Activated CD4-positive, alpha-beta T cell treated with anti-CD3 and anti-CD28 coated beads, Interleukin-2, Interleukin-4, amounts not matched to agents 100 ng/mL and 50 ng/mL, durations not matched to agents 16 hours and 8 hours (primary cell): ENCODE measurements around the gene CRK.
A peak's percentile ranks its signal among the peaks of the same experiment; 100 is the strongest.
"Not testable (repeated sequence)": the region's sequence is repeated elsewhere in the genome, so short reads cannot be mapped to it uniquely, and the experiment has no call there.

Experiments
- DNase-seq: peaks from one replicate; pipeline ENCODE4 v3.0.0-alpha.2; 2020; ENCODE audit warnings: low spot score

CRK gene

DNA sequence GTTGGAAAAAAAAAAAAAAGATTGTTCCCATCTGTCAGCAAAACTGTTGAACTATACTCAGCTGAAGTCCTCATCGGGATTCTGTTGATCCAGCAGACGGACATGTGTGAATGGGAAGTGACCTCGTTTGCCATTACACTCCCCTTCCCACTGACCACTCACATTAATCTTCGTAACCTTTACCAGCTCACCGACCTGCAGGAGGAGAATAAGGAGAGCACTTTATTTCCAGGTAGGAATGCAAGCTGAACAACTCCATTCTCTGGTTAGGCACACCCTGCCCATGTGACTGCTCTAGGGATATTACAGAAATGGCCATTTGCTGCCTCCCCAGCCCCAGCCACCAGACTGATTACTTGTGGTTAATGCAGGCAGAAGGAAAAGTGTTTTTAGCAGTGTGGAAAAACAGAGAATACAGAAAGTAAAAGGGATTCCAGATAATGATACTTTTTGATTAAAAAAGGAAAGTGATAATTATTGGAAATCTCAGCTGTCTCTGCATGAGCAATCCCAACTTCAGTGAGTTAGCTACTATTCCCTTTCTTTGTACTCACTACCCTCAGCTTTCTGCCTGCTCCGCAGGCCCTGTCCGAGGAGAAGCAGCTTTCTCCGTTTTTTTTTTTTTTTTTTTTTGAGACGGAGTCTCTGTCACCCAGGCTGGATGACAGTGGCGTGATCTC lies 32.4 kb downstream of the CRK start:
- no peak for DNase-seq

DNA sequence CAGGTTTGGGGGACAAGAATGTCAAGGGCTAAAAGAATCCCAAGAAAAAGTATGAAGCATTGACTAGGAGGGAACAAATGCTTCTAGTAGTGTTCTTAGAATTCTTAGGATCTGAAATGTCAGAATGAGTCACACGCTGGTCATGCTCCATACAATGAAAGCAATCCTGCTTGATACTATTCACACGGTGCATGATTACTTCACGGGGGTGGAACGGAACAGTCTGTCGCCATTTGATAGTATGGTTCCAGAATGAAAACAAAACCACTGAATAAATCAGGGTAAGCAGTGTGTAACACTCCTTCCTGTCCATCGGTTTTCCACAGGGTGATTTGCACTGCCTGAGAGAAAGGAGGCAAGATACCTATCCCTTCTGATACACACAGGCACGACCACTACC lies 33.1 kb downstream of the CRK start:
- no peak for DNase-seq

DNA sequence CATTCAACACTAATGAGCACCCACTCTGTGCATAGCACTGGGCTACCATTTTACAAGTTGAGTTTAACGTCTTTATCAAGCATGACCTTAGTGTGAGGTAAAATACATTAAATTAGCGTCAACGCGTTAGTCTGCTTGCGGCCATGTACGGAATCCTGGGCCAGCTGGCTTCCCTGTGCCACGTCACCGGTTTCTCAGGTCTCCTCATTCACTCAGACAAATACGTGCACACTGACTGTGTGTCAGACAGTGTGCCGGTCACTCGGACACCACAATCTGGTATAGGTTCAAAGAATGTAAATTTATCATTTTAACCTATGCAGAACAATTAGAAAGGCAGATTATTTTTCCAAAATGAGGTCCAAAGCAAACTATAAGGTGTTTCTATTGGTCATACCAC lies 34.6 kb downstream of the CRK start:
- no peak for DNase-seq

DNA sequence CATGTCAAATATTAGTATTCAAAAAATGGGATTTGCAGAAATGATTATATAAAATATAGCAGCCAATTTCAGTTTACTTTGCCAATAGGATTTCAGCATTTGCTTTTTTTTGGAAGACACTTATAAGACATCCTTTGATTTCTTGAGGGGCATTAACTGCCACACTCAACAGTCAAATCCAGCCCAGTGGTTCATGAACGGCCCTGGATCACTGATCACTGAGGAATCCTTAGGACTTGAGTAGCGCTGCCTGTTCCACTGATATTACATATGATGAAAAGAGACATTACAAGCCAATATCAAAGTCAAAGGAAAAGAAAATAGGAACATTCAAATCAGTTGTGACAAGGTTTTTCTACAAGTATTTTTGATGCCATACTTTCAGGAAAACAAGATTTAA lies 35.1 kb downstream of the CRK start:
- no peak for DNase-seq

DNA sequence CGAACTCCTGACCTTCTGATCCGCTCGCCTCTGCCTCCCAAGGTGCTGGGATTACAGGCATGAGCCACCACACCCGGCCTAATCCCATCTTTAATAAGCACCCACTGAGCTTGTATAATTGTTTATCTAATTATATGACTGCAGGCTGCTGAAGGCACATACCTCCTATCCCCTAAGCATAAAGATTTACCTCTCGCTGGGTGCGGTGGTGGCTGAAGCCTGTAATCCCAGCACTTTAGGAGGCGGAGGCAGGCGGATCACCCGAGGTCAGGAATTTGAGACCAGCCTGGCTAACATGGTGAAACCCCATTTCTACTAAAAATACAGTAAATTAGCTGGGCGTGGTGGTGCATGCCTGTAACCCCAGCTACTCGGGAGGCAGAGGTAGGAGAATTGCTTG lies 35.9 kb downstream of the CRK start:
- no peak for DNase-seq

DNA sequence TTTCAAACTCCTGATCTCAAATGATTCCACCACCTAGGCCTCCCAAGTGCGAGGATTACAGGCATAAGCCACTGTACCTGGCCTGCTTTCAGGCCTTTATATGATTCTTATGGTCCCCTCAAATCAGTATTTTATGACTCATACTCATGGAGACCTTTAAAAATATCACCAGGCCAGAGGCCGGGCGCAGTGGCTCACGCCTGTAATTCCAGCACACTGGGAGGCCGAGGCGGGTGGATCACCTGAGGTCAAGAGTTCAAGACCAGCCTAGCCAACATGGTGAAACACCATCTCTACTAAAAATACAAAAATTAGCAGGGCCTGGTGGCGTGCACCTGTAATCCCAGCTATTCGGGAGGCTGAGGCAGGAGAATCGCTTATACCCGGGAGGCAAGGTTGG lies 37.6 kb downstream of the CRK start:
- DNase-seq, result not testable (repeated sequence)

DNA sequence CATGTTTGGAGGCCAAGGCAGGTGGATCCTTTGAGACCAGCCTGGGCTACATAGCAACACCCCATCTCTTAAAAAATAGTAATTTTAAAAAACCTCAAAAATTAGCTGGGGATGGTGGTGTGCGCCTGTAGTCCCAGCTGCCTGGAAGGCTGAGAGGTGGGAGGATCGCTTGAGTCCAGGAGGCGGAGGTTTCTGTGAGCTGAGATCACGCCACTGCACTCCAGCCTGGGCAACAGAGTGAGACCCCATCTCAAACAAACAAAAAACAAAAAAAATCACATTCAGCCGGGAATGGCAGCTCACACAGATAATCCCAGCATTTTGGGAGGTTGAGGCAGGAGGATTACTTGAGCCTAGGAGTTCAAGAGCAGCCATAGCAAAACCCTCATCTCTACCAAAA lies 39.6 kb downstream of the CRK start:
- DNase-seq, result no peak

DNA sequence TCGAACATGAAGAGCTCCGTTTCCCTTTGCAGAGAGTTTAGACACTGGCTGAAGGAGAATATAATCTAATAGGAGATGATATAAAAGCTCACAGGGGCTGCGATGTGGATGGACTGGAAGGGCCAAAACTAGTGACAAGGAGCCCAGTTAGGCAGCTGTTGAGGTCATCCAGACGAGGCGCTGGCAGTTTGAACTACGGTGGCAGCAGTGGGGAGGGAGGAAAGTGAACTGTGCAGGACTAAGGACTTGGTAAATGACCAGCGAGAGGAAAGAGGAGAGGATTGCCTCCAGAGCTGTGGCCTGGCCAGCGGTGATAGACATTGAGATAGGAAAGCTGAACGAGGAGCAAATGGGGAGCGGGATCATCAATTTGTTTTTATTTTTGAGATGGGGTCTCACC lies 41.4 kb downstream of the CRK start:
- DNase-seq, result no peak

DNA sequence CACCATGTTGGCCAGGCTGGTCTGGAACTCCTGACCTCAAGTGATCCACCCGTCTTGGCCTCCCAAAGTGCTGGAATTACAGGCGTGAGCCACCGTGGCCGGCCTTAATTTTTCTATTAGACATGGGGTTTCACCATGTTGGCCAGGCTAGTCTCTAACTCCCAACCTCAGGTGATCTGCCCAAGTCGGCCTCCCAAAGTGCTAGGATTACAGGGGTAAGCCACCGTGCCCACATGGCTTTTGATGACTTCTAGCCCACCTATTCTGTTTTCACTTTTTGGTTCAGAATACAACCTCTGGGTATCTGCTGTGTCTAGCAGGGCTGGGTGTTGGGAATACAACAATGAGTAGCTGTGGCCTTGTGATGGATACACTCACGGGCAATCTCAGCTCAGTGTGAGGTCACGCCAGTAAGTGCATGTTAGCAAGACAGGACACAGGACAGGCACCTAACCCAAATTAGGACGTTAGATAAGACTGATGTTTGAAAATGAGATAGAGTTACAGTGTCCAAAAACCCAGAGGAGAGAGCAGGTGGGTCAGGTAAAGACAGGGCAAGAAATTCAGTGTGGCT lies 41.9 kb downstream of the CRK start:
- DNase-seq, result no peak

DNA sequence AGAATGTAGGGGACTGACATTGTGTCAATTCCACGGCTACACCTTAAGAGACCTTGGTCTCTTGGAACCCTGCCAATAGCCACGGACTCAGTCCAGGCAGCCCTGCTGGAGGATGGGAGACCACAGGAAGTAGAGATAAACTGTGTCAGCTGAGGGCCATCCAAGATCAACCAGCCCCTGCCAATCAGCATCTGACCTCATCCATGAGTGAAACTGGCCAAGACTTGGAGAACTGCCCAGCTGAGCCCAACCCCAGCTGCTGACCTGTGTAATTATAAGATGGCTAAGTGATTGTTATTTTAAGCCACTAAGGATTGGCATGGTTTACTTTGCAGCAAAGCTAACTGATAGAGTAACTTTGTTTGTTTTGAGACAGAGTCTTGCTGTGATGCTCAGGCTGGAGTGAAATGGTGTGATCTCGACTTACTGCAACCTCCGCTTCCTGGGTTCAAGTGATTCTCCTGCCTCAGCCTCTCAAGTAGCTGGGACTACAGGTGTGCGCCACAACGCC lies 42.7 kb downstream of the CRK start:
- no peak for DNase-seq

DNA sequence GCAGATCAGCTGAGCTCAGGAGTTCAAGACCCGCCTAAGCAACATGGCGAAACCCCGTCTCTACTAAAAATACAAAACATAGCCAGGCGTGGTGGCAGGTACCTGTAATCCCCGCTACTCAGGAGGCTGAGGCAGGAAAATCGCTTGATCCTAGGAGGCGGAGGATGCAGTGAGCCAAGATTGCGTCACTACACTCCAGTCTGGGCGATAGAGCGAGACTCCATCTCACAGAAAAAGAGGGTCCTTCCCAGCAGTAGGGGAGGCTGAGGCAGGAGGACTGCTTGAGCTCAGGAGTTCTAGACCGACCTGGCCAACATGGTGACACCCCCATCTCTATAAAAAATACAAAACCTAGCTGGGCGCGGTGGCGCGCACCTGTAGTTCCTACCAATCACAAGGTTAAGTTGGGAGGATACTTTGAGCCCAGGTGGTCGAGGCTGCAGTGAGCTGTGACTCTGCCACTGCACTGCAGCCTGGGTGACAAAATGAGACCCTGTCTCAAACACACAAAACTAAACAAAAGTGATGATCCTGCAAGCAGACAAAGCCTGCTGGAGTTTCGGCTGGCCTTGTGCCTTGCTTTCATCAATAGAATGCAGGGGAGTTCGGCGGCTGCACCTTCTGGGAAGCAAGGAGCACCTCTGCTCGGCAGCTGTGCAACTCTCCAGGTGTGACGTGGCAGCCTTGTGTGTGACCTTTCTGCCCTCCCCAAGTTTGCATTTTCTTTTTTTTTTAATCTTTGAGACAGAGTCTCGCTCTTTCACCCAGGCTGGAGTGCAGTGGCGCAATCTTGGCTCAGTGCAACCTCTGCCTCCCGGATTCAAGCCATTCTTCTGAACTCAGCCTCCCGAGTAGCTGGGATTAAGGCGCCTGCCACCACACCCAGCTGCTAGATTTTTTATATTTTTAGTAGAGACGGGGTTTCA lies 43.6 kb downstream of the CRK start:
- no peak for DNase-seq

DNA sequence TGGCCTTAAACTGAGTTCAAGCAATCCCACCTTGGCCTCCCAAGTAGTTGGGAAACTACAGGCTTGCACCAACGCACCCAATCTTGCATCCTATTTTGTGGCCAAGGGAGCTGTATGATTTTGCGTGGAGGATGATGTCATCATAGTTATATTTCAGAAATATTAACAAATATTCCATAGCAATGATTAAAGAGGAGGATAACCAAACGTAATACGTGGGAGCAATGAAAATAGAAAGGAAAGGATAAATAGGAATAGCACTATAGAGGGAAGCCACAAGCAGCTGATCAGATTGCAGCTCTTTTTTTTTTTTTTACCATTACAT lies 53.8 kb downstream of the CRK start:
- no peak for DNase-seq

DNA sequence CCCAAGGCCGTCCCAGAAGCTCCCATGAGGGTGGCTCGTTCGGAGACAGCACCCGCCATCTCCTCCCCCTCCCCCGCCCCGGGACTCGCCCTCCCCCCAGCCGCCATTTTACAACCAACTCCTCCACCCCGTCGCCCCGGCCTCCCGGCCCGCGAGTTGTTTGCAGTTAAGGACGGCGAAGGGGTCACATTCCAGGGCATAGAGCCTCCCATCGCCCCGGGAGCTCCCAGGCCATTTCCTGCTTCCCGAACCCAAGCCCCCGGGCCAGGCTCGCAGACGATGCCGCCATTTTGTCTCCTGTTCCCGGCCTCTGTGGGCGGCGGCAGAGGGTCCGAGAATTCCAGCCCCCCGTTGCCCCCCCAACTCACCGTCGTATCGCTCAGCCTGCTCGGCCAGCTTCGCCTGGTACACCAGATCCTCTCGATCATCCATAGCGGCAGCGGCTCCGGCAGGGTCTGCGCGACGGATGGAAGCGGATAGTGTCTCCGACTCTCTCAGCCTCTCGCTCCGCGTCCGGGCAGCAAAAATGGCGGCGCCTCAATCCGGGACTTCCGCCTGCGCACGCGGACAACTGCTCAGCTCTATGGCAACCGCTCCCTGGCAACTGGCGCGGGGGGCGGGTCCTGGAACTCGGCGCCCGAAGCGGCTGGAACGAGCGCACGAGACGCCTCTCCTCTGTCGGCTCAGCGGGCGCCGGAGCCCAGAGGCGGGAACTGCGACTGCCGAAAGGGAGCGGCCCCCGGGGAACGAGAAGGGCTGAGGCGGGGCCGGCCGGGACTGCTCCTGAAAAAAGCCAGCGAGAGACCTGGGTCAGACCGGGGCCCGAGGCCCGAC lies 56.1 kb downstream of the CRK start, which contains the start of gene YWHAE:
Gene YWHAE, minus strand, starts transcription at position 544 of the 834 bp plus-strand sequence. Its CDS starts 112 bp downstream, at position 432.
- DNase-seq, result peak; percentile 97

DNA sequence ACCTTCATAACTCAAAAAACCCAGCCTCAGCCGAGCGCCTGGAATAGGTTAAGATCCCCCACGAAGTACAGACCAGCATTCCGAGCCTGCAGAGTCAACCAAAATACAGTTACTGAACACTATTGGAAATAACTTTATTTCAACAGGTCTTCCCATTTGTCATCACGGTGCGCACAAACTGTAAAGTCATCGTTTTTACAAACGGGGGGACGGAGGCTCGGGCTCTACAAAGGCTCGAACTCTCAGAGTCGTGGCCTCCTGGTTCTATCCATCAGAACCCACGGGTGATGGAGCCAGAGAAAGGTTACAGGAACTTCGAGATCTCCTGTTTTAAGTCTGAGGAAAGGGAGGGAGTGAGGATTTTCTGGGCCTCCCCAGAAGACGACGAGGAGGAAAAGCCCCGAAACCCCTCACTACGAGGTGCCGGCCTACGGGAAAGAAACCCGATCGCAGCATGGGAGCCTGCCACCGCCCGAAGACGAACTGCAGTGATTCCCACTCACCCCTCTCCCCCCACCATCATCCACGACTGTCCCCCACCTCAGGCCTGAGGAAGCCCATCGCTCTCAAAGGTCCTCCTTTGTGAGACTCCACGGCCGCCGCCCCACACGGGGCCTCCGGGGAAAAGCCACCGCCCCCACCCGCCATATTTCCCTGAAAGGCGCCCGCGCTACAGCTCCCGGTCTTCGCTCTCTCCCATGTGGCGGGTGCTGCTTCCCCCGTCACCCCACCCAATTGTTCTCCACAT lies 56.9 kb downstream of the CRK start:
- DNase-seq, result peak; percentile 17

DNA sequence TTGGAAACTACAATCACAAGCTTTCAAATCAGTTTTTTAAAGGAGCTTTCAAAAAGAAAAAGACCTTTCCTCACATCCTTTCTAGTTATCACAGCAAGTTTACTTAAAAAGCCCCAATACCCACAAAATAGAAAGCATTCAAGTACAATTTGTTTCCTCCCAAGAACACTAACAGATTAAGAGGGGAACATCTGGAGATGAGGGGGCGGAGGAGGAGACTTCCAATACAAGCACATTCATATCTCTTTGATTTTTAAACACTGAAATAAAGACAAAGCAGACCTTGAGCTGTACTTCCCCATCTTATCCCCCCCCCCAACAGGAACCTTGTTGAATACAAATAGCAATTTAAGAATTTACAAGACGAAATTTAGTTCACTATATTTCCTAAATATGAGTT lies 58.0 kb downstream of the CRK start:
- DNase-seq, result no peak

DNA sequence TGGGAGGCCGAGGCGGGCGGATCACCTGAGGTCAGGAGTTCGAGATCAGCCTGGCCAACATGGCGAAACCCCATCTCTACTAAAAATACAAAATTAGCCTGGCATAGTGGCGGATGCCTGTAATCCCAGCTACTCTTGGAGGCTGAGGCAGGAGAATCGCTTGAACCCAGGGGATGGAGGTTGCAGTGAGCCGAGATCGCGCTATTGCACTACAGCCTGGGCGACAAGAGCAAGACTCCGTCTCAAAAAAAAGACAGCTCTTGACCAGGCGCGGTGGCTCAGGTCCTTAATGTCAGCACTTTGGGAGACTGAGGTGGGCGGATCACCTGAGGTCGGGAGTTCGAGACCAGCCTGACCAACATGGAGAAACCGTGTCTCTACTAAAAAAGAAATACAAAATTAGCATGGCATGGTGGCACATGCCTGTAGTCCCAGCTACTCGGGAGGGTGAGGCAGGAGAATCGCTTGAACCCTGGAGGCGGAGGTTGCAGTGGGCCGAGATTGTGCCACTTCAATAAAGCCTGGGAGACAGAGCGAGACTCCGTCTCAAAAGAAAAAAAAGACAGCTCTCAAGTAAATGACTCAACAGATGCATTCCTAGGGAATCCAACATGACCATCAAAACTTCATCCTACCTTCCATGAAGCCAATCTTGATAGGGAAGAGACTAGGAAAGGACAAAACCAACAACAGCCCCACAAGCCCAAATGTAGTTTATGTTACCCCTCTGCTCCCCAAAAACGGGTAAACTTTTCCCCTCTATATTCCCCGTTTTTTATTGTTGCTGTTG lies 60.0 kb downstream of the CRK start:
- DNase-seq, result not testable (repeated sequence)

DNA sequence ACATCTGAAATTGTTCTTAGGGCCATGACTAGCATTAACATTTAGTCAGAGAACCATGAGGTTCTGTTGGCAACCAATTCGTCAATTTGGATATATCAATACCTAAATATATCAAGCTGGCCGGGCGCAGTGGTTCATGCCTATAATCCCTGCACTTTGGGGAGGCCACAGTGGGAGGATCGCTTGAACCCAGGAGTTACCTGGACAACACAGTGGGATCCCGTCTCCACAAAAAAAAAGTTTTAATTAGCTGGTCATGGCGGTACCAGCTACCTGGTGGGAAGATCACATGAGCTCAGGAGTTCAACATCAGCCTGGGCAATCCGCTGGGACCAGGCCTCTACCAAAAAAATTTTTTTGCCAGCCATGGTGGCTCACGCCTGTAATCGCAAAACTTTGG lies 64.5 kb downstream of the CRK start:
- no peak for DNase-seq

DNA sequence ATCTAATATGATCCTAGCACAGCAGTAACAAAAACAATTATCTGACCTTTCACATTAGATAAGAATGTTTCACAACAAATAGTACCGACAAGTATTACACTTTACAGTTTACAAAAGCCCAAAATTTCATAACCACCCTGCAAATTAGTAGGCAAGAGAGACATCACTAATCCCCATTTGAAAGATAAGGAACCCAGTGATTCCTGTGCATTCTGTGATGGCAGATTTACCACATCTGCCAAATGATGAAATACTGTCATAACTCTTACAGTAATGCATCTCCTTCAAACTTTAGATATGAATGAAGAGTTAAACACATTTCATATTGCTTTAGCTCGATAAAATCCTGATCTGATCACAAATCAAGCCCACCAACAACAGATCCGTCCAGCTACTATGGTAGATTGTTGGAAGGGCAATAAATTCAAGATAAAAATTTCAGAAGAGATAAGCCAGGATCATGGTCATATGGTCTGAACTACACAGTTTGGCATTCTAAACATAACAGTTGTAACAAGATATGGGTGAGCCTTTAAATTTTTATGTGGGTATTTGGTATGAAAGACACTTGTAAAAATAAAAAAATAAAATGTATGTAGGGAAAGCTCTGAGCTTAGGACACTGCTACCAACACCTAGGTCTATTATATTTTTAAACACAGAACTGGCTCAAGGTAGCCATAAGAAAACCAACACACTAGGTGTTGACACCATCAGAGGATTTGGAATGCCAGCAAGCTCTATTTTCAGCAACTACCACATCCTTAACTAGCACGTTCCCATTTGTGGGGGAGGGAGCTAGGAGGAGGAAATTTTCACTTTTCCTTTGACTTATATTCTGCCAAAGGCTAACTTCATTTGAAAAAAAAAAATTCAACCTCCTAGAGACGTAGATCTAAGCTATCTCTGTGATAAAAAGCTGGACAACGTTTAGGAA lies 65.3 kb downstream of the CRK start:
- DNase-seq, result no peak

DNA sequence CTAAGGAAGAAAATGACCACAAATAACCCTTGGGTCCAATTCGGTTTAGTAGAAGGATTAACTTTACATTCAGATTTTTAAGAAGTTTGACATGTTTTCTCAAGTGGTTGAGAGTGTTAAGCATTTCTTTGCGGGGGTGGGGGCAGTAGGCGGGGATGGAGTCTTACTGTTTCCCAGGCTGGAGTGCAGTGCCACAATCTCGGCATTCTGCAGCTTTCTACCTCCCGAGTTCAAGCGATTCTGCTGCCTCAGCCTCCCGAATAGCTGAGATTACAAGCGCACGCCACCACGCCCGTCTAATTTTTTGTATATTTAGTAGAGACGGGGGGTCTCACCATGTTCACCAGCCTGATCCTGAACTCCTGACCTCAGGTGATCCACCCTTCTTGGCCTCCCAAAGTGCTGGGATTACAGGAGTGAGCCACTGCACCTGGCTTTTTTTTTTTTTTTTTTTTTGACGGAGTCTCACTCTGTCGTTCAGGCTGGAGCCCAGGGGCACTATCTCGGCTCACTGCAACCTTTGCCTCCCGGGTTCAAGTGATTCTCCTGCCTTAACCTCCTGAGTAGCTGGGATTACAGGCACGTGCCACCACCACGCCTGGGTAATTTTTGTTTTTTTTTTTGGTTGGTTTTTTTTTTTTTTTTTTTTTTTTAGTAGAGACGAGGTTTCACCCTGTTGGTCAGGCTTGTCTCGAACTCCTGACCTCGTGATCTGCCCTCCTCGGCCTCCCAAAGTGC lies 68.4 kb downstream of the CRK start:
- DNase-seq, result not testable (repeated sequence)
